HG03378 (cell line): ENCODE measurements around the gene CLK2.
"Not testable (repeated sequence)": the region's sequence is repeated elsewhere in the genome, so short reads cannot be mapped to it uniquely, and the experiment has no call there.

Source experiments
- ATAC-seq: cut with Tn5 transposase; IDR thresholded peaks from one replicate; pipeline ENCODE4 v1.9.1; 2021; ENCODE audit warnings: mild to moderate bottlenecking, moderate library complexity; ENCODE audit not compliant: unreplicated experiment

CLK2 gene

GRCh38 chr1:155218854-155219591 lies 54.3 kb downstream of the CLK2 start:
- ATAC-seq = no peak

GRCh38 chr1:155214702-155215101 lies 58.6 kb downstream of the CLK2 start:
- not testable (repeated sequence) for ATAC-seq
